GM18519 (cell line): Measurements from ENCODE around the gene MARCHF11.

ENCODE experiments used
- ATAC-seq: cut with Tn5 transposase; IDR thresholded peaks from one replicate; pipeline ENCODE4 v1.9.1; 2021; ENCODE audit warnings: mild to moderate bottlenecking, moderate library complexity; ENCODE audit not compliant: unreplicated experiment, low FRiP score

MARCHF11 gene

GRCh38 chr5:16064135-16064893, 115.3 kb downstream of the MARCHF11 start:
- ATAC-seq = no peak

- ATAC-seq = no peak
Observed at GRCh38 chr5:16061163-16061562, 118.4 kb downstream of the MARCHF11 start.

GRCh38 chr5:16057277-16057676, 122.3 kb downstream of the MARCHF11 start:
- no peak for ATAC-seq

GRCh38 chr5:16051246-16051755, 128.3 kb downstream of the MARCHF11 start:
- ATAC-seq = no peak

GRCh38 chr5:16050414-16050813, 129.2 kb downstream of the MARCHF11 start:
- no peak for ATAC-seq

- ATAC-seq = no peak
Observed at GRCh38 chr5:16049761-16050160, 129.8 kb downstream of the MARCHF11 start.

GRCh38 chr5:16048132-16048531, 131.5 kb downstream of the MARCHF11 start:
- no peak for ATAC-seq

- ATAC-seq = no peak
Observed at GRCh38 chr5:16043349-16043965, 136.1 kb downstream of the MARCHF11 start.

- no peak for ATAC-seq
Observed at GRCh38 chr5:16037121-16037845, 142.3 kb downstream of the MARCHF11 start.

GRCh38 chr5:16034319-16035001, 145.1 kb downstream of the MARCHF11 start:
- no peak for ATAC-seq

GRCh38 chr5:16033187-16033925, 146.2 kb downstream of the MARCHF11 start:
- no peak for ATAC-seq

- ATAC-seq = no peak
Observed at GRCh38 chr5:16028708-16029107, 150.9 kb downstream of the MARCHF11 start.

- ATAC-seq = no peak
Observed at GRCh38 chr5:16025681-16026080, 153.9 kb downstream of the MARCHF11 start.

- no peak for ATAC-seq
Observed at GRCh38 chr5:16018970-16019369, 160.6 kb downstream of the MARCHF11 start.

- ATAC-seq = no peak
Observed at GRCh38 chr5:16017720-16018119, 161.9 kb downstream of the MARCHF11 start.
